HG03108 (cell line): Measurements from ENCODE around the gene ZCCHC14.
"Not testable (repeated sequence)": the region's sequence is repeated elsewhere in the genome, so short reads cannot be mapped to it uniquely, and the experiment has no call there.

Experiments used
- ATAC-seq: cut with Tn5 transposase; IDR thresholded peaks from one replicate; pipeline ENCODE4 v1.9.1; 2021; ENCODE audit warnings: moderate library complexity; ENCODE audit not compliant: unreplicated experiment

ZCCHC14 gene

GRCh38 chr16:87412371-87412995, 80.3 kb downstream of the ZCCHC14 start:
- ATAC-seq: no peak

- ATAC-seq: no peak
These were observed 81.2 kb downstream of the ZCCHC14 start for GRCh38 chr16:87411375-87412271.

- ATAC-seq: no peak
These were observed 81.9 kb downstream of the ZCCHC14 start for GRCh38 chr16:87410968-87411367.

- no peak for ATAC-seq
These were observed 82.3 kb downstream of the ZCCHC14 start for GRCh38 chr16:87410530-87410929.

- ATAC-seq: no peak
These were observed 83.0 kb downstream of the ZCCHC14 start for GRCh38 chr16:87409781-87410180.

- no peak for ATAC-seq
These were observed 83.7 kb downstream of the ZCCHC14 start for GRCh38 chr16:87409153-87409552.

GRCh38 chr16:87407511-87408112, 85.2 kb downstream of the ZCCHC14 start:
- no peak for ATAC-seq

GRCh38 chr16:87406495-87407088, 86.2 kb downstream of the ZCCHC14 start:
- no peak for ATAC-seq

GRCh38 chr16:87404764-87405625, 87.8 kb downstream of the ZCCHC14 start:
- ATAC-seq: no peak

GRCh38 chr16:87395181-87395842, 97.5 kb downstream of the ZCCHC14 start:
- ATAC-seq: no peak

GRCh38 chr16:87393680-87394055, 99.2 kb downstream of the ZCCHC14 start:
- no peak for ATAC-seq

GRCh38 chr16:87392821-87393679, 99.8 kb downstream of the ZCCHC14 start:
- no peak for ATAC-seq

GRCh38 chr16:87391950-87392820, 100.6 kb downstream of the ZCCHC14 start, which contains the start of gene MAP1LC3B:
MAP1LC3B (plus strand) TSS chr16:87392336; CDS start chr16:87392428, 92 bp downstream.
- peak; percentile 54 for ATAC-seq

- no peak for ATAC-seq
These were observed 101.4 kb downstream of the ZCCHC14 start for GRCh38 chr16:87391324-87391949.

- no peak for ATAC-seq
These were observed 102.0 kb downstream of the ZCCHC14 start for GRCh38 chr16:87390641-87391323.

GRCh38 chr16:87389914-87390313, 102.9 kb downstream of the ZCCHC14 start:
- ATAC-seq: not testable (repeated sequence)

- ATAC-seq: no peak
These were observed 103.6 kb downstream of the ZCCHC14 start for GRCh38 chr16:87389245-87389644.
